NCI-H128 (cell line): ENCODE data around the gene C22orf23.

Experiments
- DNase-seq: peaks from one replicate; lab custom pipeline; 2025; ENCODE audit not compliant: unreplicated experiment; lab: John Stamatoyannopoulos, UW

Gene C22orf23

GRCh38 chr22:37926771-37927636, 26.4 kb downstream of the C22orf23 start:
- DNase-seq = no peak

- no peak for DNase-seq
Measured at GRCh38 chr22:37926358-37926757, 27.0 kb downstream of the C22orf23 start.

- no peak for DNase-seq
Measured at GRCh38 chr22:37925767-37926166, 27.6 kb downstream of the C22orf23 start.

- no peak for DNase-seq
Measured at GRCh38 chr22:37925330-37925729, 28.1 kb downstream of the C22orf23 start.

GRCh38 chr22:37924386-37925065, 28.9 kb downstream of the C22orf23 start:
- DNase-seq = no peak

GRCh38 chr22:37923927-37924326, 29.5 kb downstream of the C22orf23 start:
- DNase-seq = no peak

- DNase-seq = no peak
Measured at GRCh38 chr22:37922191-37922590, 31.2 kb downstream of the C22orf23 start.

GRCh38 chr22:37920126-37920525, 33.3 kb downstream of the C22orf23 start:
- no peak for DNase-seq

- DNase-seq = no peak
Measured at GRCh38 chr22:37918580-37919270, 34.7 kb downstream of the C22orf23 start.

- no peak for DNase-seq
Measured at GRCh38 chr22:37917874-37918548, 35.4 kb downstream of the C22orf23 start.

- DNase-seq = no peak
Measured at GRCh38 chr22:37916311-37916710, 37.1 kb downstream of the C22orf23 start.

GRCh38 chr22:37913233-37913721, 40.1 kb downstream of the C22orf23 start:
- no peak for DNase-seq

- DNase-seq = no peak
Measured at GRCh38 chr22:37912171-37912570, 41.2 kb downstream of the C22orf23 start.

- no peak for DNase-seq
Measured at GRCh38 chr22:37911697-37912096, 41.7 kb downstream of the C22orf23 start.

GRCh38 chr22:37910890-37911672, 42.3 kb downstream of the C22orf23 start:
- no peak for DNase-seq

- no peak for DNase-seq
Measured at GRCh38 chr22:37909766-37910165, 43.6 kb downstream of the C22orf23 start.

- no peak for DNase-seq
Measured at GRCh38 chr22:37907036-37907954, 46.1 kb downstream of the C22orf23 start.

- DNase-seq = no peak
Measured at GRCh38 chr22:37906364-37907008, 46.9 kb downstream of the C22orf23 start.
